Measurements from ENCODE around the gene CSTF2T.
"Not testable (repeated sequence)": the region's sequence is repeated elsewhere in the genome, so short reads cannot be mapped to it uniquely, and the experiment has no call there.

The CSTF2T gene

DNA sequence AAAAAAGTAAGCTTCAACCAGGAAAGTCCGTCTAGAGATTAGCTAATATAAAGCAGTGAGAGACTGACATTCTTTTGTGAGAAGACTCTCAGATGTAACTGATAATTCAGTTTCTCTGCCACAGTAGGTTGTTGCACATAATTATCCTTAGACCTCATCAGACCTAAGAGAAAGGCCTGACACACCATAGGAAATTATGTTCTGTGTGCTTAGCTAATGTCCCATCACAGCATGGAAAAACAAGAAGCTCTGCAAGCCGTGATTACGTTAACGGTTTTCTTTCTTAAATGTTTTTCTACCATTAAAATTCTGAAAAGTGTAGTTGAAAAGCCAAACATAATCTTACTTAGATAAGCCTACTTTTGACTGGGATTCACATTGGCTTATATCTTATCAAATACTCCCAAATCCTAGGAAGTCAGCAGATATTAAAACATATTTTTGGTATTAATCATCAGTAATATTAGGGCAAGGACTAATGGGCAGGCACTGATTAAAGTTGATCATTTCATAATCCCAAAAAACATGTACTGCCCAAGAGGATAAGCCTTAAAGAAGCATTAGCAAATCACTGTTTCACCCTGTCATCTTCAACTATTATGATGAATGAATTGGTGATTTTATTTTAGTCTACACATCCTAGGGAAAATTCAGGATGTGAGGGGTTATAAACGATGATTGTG lies 5.2 kb downstream of the CSTF2T start:
- no peak for DNase-seq

- DNase-seq = no peak
Observed at GRCh38 chr10:51691135-51691534, 8.3 kb downstream of the CSTF2T start.

GRCh38 chr10:51689536-51689935 lies 9.9 kb downstream of the CSTF2T start:
- DNase-seq = no peak

- not testable (repeated sequence) for DNase-seq
Observed at GRCh38 chr10:51688826-51689225, 10.6 kb downstream of the CSTF2T start.

GRCh38 chr10:51687296-51687695 lies 12.1 kb downstream of the CSTF2T start:
- DNase-seq = no peak

GRCh38 chr10:51685768-51686167 lies 13.6 kb downstream of the CSTF2T start:
- DNase-seq = no peak

GRCh38 chr10:51683031-51683691 lies 16.2 kb downstream of the CSTF2T start:
- DNase-seq = no peak

DNA sequence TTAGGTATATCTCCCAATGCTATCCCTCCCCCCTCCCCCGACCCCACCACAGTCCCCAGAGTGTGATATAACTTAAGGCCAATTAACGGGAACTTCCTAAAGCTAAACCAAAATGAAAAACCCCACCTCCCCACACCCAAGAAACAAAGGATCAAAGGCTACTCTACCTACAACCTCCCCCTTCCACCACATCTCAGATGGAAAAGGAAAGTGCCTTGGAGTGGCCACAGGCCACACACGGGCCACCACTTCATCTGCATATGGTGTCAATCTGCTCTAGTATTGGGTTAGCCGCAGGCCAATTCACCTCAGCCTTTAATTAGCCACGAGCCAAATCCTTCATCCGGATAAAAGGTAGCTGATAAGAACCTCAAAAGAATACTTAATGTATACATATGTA lies 19.6 kb downstream of the CSTF2T start:
- DNase-seq = no peak

DNA sequence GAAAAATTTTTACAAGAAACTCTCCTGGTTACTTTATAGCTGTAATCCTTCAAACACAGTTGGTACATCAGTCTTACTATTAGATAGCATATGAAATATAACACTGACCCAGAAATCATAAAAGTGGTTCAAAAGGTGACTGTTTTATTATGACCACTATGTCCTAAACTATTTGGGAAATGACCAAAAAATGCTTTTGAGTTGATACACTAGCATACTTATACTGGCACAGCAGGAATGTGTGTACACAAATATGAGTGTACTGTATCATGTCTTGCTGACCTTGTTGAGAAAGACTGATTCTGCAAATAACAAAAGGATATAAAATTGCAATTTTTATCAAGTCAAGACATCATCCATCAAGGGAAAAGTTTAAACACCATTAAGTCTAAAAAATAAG lies 24.3 kb downstream of the CSTF2T start:
- DNase-seq = no peak

DNA sequence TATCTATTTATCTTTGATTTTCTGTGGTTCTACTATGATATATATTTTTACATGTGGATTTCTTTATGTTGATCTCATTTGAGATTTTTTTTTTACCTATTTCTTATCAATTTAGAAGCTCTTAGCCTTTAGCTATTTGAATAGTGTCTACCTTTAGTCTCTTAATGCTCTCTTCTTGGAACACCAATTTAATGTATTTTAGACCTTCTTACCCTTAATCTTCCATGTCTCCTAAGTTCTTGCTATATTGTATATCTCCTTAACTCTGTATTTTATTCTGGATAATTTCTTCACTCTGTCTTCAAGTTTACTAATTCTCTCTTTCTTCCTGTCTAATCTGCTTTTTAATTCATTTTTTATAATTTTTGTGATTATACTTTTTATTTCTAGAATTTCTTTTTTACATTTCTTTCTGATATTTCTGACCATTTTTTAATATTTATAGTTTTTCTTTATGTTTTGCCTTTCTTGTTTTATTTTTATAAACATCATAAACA lies 27.3 kb downstream of the CSTF2T start:
- no peak for DNase-seq

GRCh38 chr10:51669041-51669440 lies 30.4 kb downstream of the CSTF2T start:
- DNase-seq = no peak

GRCh38 chr10:51668336-51668689 lies 31.1 kb downstream of the CSTF2T start:
- DNase-seq = no peak

- no peak for DNase-seq
Observed at GRCh38 chr10:51667678-51668335, 31.6 kb downstream of the CSTF2T start.

DNA sequence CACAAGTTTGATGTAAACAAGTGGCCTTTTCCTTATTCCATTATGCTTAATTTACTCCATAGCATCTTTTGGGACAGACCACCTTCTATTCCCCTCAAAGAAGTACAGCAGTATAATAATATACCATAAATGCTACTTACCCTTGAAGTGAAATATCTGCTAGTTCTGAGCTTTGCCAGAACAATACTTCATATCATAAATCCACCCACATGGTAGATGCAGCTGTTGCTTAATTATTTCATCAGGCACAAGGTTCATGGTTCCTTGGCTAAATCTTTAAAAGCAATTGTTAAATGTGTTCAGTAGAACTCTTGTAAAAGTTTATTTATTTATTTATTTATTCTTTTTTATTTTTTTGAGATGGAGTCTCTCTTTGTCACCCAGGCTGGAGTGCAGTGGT lies 32.9 kb downstream of the CSTF2T start:
- no peak for DNase-seq

- DNase-seq = no peak
Observed at GRCh38 chr10:51663086-51663485, 36.3 kb downstream of the CSTF2T start.

- no peak for DNase-seq
Observed at GRCh38 chr10:51659344-51659743, 40.1 kb downstream of the CSTF2T start.

- no peak for DNase-seq
Observed at GRCh38 chr10:51658000-51658399, 41.4 kb downstream of the CSTF2T start.

DNA sequence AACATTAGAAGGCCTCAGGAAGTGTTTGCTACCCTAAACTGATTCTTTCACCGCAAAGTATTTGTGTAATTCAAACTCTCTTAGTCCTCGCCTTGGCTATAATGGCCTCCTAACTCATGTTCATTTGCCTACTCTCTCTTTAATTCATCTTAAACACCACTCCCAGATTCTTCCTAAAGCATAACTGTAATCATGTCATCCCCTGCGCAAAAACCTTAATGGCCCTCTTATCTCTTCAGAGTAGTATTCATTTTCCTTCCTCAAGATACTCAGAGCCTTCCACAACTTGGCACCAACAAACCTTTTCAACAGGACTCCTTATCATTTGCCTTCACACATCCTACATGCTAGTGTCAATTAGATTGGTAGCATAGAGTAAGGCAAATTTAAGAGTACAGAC lies 42.9 kb downstream of the CSTF2T start:
- no peak for DNase-seq

DNA sequence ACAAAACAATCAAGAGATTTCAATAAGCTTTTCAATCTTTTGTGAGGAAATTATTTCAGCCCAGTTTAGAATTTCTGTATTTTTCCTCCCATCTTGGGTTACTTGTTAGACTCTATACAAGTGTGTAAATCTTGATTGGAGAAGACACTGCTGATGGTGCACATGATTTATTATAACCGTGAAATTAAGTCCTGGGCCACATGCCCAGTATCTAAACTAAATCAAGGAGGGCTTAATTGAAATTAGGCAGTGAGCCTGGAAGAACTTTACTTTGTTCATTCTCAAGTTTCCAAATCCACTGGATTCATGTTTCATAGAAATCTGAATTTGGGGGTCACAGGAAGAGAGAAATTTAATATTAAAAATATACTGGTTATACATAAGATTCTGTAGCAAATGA lies 44.5 kb downstream of the CSTF2T start:
- DNase-seq = no peak

GRCh38 chr10:51653025-51653424 lies 46.4 kb downstream of the CSTF2T start:
- no peak for DNase-seq

DNA sequence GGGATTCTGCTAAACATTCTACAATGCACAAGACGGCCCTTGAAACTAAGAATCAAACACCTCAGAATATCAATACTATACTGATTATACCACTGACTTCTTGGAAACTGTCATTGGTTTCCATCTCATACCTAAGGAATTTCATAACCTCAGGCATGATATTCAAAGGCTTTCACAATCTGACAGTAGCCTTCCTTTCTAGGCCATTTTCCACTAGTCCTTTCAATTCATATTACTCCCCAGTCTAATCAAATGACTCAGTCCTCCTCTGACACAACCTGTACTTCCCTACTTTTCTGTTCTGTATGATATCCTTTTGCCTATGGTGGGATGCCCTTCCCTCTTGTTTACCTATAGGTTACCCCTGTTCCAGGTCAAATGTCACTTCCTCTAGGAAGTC lies 48.3 kb downstream of the CSTF2T start:
- DNase-seq = no peak

GRCh38 chr10:51649064-51649463 lies 50.3 kb downstream of the CSTF2T start:
- DNase-seq = no peak

All from CD4-positive, alpha-beta T cell treated with Interleukin-21 for 1 hour (primary cell).